HCT116 (cell line): ENCODE results near the gene FBXL2. TPM values are rescaled to one million over a fixed set of nuclear protein-coding genes. Genes with fewer than 3 reads are reported as not detected.

Experiments used
- ATAC-seq: fragments of 200-7000 bp; cut with Tn5 transposase; 2 replicates; pipeline ENCODE4 v1.9.1; 2020; ENCODE audit warnings: mild to moderate bottlenecking, moderate library complexity
- BruUV-seq: library from RNA; stranded (reverse); fragments of 400-500 nt; replicated peaks from 2 replicates; lab custom pipeline; 2021; lab: Mats Ljungman, UMichigan
- CTCF ChIA-PET: fragments of 300-600 bp; sonication (Branson Sonifier 250); formaldehyde crosslinking; loops from one replicate; lab custom pipeline; 2021; ENCODE audit warnings: antibody characterized with exemption; lab: Charles Lee
- POLR2A ChIA-PET: fragments of 300-600, 350-600 bp; sonication (Branson Sonifier 250); formaldehyde crosslinking; loops from one replicate; lab custom pipeline; 2021; ENCODE audit warnings: antibody characterized with exemption; lab: Charles Lee
- RAD21 ChIA-PET, 2 experiments: fragments of 300-600 bp; sonication (Branson Sonifier 250); formaldehyde crosslinking; loops; one replicate each; lab custom pipeline; 2023; ENCODE audit warnings: low total read pairs in 2 of 2; ENCODE audit not compliant: uncharacterized antibody in 2 of 2, unreplicated experiment in 2 of 2, low non-redundant PET in 1 of 2; lab: Charles Lee
- DNase-seq: peaks from one replicate; pipeline ENCODE4 v3.0.0-alpha.2; 2010; ENCODE audit warnings: low read depth, low spot score
- H2AFZ ChIP-seq: fragments of 200-600 bp; shearing (Covaris generic), sonication (generic); 2 replicates; pipeline ENCODE4 v1.6.1; 2017; ENCODE audit warnings: low read depth, mixed run types, mixed read lengths, antibody characterized with exemption, low read length; ENCODE audit not compliant: poor library complexity, severe bottlenecking
- H3K27ac ChIP-seq: 2 replicates; pipeline ENCODE4 v1.5.1; 2012; ENCODE audit warnings: low read depth, low read length
- H3K27me3 ChIP-seq: fragments of 200-600 bp; sonication (generic); 2 replicates; pipeline ENCODE4 v1.6.1; 2016; ENCODE audit warnings: mixed run types, low read length, mixed read lengths; ENCODE audit not compliant: insufficient read depth
- H3K36me3 ChIP-seq, 2 experiments: fragments of 200-500 bp in 1 of 2; fragments of 200-600 bp in 1 of 2; sonication (Bioruptor generic) in 1 of 2; sonication (generic) in 1 of 2; 2 replicates each; pipeline versions ENCODE4 v1.5.1 to v1.6.1; 2014 to 2016; ENCODE audit warnings: low read length in 2 of 2, inconsistent platforms in 1 of 2, mixed read lengths in 1 of 2, mixed run types in 1 of 2; ENCODE audit not compliant: insufficient read depth in 2 of 2, control insufficient read depth in 1 of 2
- H3K4me1 ChIP-seq, 2 experiments: fragments of 200-600 bp in 1 of 2; sonication (generic) in 1 of 2; 2 replicates each; pipeline versions ENCODE4 v1.5.1 to v1.6.1; 2012 to 2017; ENCODE audit warnings: low read length in 2 of 2, inconsistent platforms in 1 of 2, mild to moderate bottlenecking in 1 of 2, mixed read lengths in 1 of 2, mixed run types in 1 of 2, moderate library complexity in 1 of 2; ENCODE audit not compliant: insufficient read depth in 2 of 2, control insufficient read depth in 1 of 2
- H3K4me2 ChIP-seq: fragments of 200-600 bp; sonication (generic); 2 replicates; pipeline ENCODE4 v1.6.1; 2017; ENCODE audit warnings: mixed run types, low read length, mixed read lengths
- H3K4me3 ChIP-seq, 2 experiments: fragments of 200-600 bp in 1 of 2; sonication (generic) in 1 of 2; replicated peaks in 1 of 2; 2 replicates each; pipeline ENCODE4 v1.5.1; 2011 to 2016; ENCODE audit warnings: low read length in 2 of 2, control low read depth in 1 of 2, low read depth in 1 of 2, mild to moderate bottlenecking in 1 of 2, mixed read lengths in 1 of 2, mixed run types in 1 of 2
- H3K79me2 ChIP-seq: fragments of 200-600 bp; sonication (generic); 2 replicates; pipeline ENCODE4 v1.6.1; 2017; ENCODE audit warnings: mild to moderate bottlenecking, mixed run types, low read length, moderate library complexity, mixed read lengths; ENCODE audit not compliant: insufficient read depth
- H3K9ac ChIP-seq: fragments of 200-600 bp; sonication (generic); 2 replicates; pipeline ENCODE4 v1.6.1; 2016; ENCODE audit warnings: low read length, mixed read lengths
- H3K9me2 ChIP-seq: fragments of 200-600 bp; sonication (generic), shearing (Covaris generic); 2 replicates; pipeline ENCODE4 v1.6.1; 2017; ENCODE audit warnings: mixed run types, mild to moderate bottlenecking, moderate library complexity; ENCODE audit not compliant: insufficient read depth
- H3K9me3 ChIP-seq, 2 experiments: fragments of 200-500 bp in 1 of 2; fragments of 200-600 bp in 1 of 2; sonication (Bioruptor generic) in 1 of 2; sonication (generic) in 1 of 2; 2 replicates each; pipeline ENCODE4 v1.6.1; 2014 to 2017; ENCODE audit warnings: low read length in 2 of 2, mixed read lengths in 2 of 2, inconsistent platforms in 1 of 2, low read depth in 1 of 2, mild to moderate bottlenecking in 1 of 2, mixed run types in 1 of 2, moderate library complexity in 1 of 2; ENCODE audit not compliant: control insufficient read depth in 1 of 2, insufficient read depth in 1 of 2
- H4K20me1 ChIP-seq: fragments of 200-600 bp; sonication (generic), shearing (Covaris generic); 2 replicates; pipeline ENCODE4 v1.6.1; 2017; ENCODE audit warnings: mixed run types, mild to moderate bottlenecking, moderate library complexity; ENCODE audit not compliant: insufficient read depth
- ATF3 ChIP-seq: IDR thresholded peaks from 2 replicates; pipeline ENCODE4 v1.6.1; 2012
- CEBPB ChIP-seq: IDR thresholded peaks from 2 replicates; pipeline ENCODE4 v1.6.1; 2012; ENCODE audit warnings: low read depth
- CTCF ChIP-seq, 3 experiments: fragments of 200-600 bp in 1 of 3; sonication (generic) in 1 of 3; IDR thresholded peaks in 2 of 3; conservative IDR thresholded peaks in 1 of 3; 2 replicates each; pipeline ENCODE4 v1.5.1; 2012 to 2017; ENCODE audit warnings: low read depth in 2 of 3, low read length in 2 of 3, antibody characterized with exemption in 1 of 3, borderline replicate concordance in 1 of 3, control low read depth in 1 of 3, mild to moderate bottlenecking in 1 of 3, mixed read lengths in 1 of 3, mixed run types in 1 of 3, moderate library complexity in 1 of 3; ENCODE audit not compliant: insufficient read depth in 1 of 3
- ELF1 ChIP-seq: IDR thresholded peaks from 2 replicates; pipeline ENCODE4 v1.6.1; 2012; ENCODE audit warnings: low read depth, borderline replicate concordance
- EZH2 ChIP-seq: fragments of 200-600 bp; sonication (generic); IDR thresholded peaks from 2 replicates; pipeline ENCODE4 v1.6.1; 2017; ENCODE audit warnings: antibody characterized with exemption, mixed run types
- EZH2phosphoT487 ChIP-seq: fragments of 200-600 bp; IDR thresholded peaks from 2 replicates; pipeline ENCODE4 v1.6.1; 2018; ENCODE audit warnings: antibody characterized with exemption, borderline replicate concordance
- FOSL1 ChIP-seq: IDR thresholded peaks from 2 replicates; pipeline ENCODE4 v1.6.1; 2012; ENCODE audit warnings: low read depth
- JUND ChIP-seq: IDR thresholded peaks from 2 replicates; pipeline ENCODE4 v1.6.1; 2012
- POLR2A ChIP-seq: IDR thresholded peaks from 2 replicates; pipeline ENCODE4 v1.7.0; 2011; ENCODE audit warnings: borderline replicate concordance; ENCODE audit not compliant: insufficient read depth, insufficient read length; ENCODE audit errors: extremely low read depth
- RAD21 ChIP-seq: IDR thresholded peaks from 2 replicates; pipeline ENCODE4 v1.6.1; 2012; ENCODE audit warnings: low read depth, mild to moderate bottlenecking
- SP1 ChIP-seq: IDR thresholded peaks from 2 replicates; pipeline ENCODE4 v1.6.1; 2012; ENCODE audit warnings: low read depth
- TCF7L2 ChIP-seq: IDR thresholded peaks from 2 replicates; pipeline ENCODE4 v1.7.0; 2011; ENCODE audit warnings: borderline replicate concordance, inconsistent platforms; ENCODE audit not compliant: insufficient read depth, insufficient read length; ENCODE audit errors: extremely low read depth
- ZFX ChIP-seq: fragments of 450-650 bp; IDR thresholded peaks from 2 replicates; pipeline ENCODE4 v1.6.1; 2017
- ZNF274 ChIP-seq: fragments of 200-500 bp; sonication (Bioruptor generic); IDR thresholded peaks from 2 replicates; pipeline ENCODE4 v1.6.1; 2014; ENCODE audit warnings: mild to moderate bottlenecking, low read depth, low read length, inconsistent platforms
- intact Hi-C: fragments of 100-400 bp; cut with micrococcal nuclease; formaldehyde crosslinking; loops from 2 replicates; pipeline ENCODE4 v1.10.0; 2022
- total RNA-seq: library from RNA; stranded (reverse); gene quantifications from one replicate; pipeline ENCODE4 v1.2.1, GENCODE V29; 2021; ENCODE audit not compliant: unreplicated experiment
- TF ChIP-seq, protein P1 (sequence below): IDR thresholded peaks from 2 replicates; pipeline ENCODE4 v1.6.1; 2012; ENCODE audit warnings: low read depth

The FBXL2 gene
- total RNA-seq, 1 experiment from 2014 or later = 12.8 TPM

- CTCF ChIA-PET = no interaction called here
Measured at GRCh38 chr3:33240261-33240660, 37.0 kb upstream of the FBXL2 start.

More at GRCh38 chr3:33240261-33240660, 37.0 kb upstream of the FBXL2 start:
- Histone ChIP-seq H3K4me2 (no peak overlapping the region), H3K79me2 (no peaks in the 10 kb centered on the region), H3K4me3 (no peak overlapping the region), H4K20me1 (no peaks in the 10 kb centered on the region), H3K4me1 (no peaks in the 10 kb centered on the region), H2AFZ (no peak overlapping the region), H3K9me3 (no peaks in the 10 kb centered on the region), H3K27me3 (no peaks in the 10 kb centered on the region), H3K9me2 (no peaks in the 10 kb centered on the region), H3K36me3 (no peaks in the 10 kb centered on the region), H3K9ac (no peak overlapping the region), H3K27ac (no peak overlapping the region)
- BruUV-seq = no TSS peak
- DNase-seq = no peak
- no peak for ATAC-seq
- ChIA-PET RAD21 (no interaction called here), POLR2A (no interaction called here)
- intact Hi-C loops = no loop called here
- TF ChIP-seq EZH2phosphoT487 = no peak
- no peak for TF ChIP-seq FOSL1
- no peak for TF ChIP-seq CTCF (IDR thresholded peaks at IDR 0.05 in 2 of 3, conservative IDR thresholded peaks at IDR 0.05 in 1 of 3; ENCODE audit: borderline replicate concordance in 1 of 3, insufficient read depth in 1 of 3, low read depth in 2 of 3, low read length in 2 of 3)
- TF ChIP-seq JUND = no peak
- TF ChIP-seq TCF7L2 = no peak
- TF ChIP-seq POLR2A = no peak
- no peak for TF ChIP-seq SP1
- no peak for TF ChIP-seq RAD21
- TF ChIP-seq ZFX = no peak
- TF ChIP-seq CEBPB = no peak
- TF ChIP-seq EZH2 = no peak
- no peak for TF ChIP-seq ZNF274
- TF ChIP-seq, protein P1, sequence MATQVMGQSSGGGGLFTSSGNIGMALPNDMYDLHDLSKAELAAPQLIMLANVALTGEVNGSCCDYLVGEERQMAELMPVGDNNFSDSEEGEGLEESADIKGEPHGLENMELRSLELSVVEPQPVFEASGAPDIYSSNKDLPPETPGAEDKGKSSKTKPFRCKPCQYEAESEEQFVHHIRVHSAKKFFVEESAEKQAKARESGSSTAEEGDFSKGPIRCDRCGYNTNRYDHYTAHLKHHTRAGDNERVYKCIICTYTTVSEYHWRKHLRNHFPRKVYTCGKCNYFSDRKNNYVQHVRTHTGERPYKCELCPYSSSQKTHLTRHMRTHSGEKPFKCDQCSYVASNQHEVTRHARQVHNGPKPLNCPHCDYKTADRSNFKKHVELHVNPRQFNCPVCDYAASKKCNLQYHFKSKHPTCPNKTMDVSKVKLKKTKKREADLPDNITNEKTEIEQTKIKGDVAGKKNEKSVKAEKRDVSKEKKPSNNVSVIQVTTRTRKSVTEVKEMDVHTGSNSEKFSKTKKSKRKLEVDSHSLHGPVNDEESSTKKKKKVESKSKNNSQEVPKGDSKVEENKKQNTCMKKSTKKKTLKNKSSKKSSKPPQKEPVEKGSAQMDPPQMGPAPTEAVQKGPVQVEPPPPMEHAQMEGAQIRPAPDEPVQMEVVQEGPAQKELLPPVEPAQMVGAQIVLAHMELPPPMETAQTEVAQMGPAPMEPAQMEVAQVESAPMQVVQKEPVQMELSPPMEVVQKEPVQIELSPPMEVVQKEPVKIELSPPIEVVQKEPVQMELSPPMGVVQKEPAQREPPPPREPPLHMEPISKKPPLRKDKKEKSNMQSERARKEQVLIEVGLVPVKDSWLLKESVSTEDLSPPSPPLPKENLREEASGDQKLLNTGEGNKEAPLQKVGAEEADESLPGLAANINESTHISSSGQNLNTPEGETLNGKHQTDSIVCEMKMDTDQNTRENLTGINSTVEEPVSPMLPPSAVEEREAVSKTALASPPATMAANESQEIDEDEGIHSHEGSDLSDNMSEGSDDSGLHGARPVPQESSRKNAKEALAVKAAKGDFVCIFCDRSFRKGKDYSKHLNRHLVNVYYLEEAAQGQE = no peak
- no peak for TF ChIP-seq ELF1
- TF ChIP-seq ATF3 = no peak
